Measurements from ENCODE around the gene SH2D3C. TPM values are rescaled to one million over a fixed set of nuclear protein-coding genes. Genes with fewer than 3 reads are reported as not detected.

The SH2D3C gene
- total and polyA plus RNA-seq, 8 donors = 1.4 to 7.1 (median 2.5) TPM

DNA sequence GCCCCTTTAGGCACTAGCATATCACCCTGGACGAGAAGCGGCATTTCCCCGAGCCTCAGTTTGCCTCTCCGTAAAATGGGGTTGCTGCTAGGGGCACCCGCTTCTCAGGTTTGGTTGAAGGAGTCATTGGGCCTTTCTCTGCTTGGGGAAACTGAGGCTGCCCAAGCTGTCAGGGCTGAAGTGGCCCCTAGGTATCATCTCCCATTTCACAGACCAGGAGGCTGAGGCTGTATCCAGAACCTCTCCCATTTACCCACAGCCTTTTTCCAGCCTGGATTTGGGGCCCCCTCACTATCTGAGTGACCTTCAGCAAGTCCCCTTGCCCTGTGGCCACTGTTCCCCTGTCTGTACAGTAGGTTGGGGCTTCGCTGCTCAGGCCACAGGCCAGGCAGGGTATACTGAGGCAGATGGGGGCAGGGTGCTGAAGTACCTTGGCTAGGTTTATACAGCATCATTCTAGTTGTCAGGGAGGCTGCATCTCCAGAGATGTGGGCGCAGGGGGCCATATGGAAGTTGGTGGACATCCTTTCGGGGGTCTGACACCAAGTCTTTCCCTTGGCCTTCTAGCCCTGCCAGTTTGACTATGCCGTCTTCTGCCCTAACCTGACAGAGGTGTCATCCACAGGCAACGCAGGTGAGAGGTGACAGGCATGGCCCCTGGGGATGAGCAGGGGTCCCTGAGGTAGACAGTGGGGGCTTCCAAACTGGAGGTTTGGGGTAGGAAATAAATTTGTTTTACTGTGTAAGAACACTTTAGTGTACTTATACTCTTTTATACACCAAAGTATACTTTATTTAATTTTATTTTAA is 32.1 kb upstream of the SH2D3C start:
- no peak for ATAC-seq
- Histone ChIP-seq H3K9me3 (no peaks in the 10 kb centered on the region), H3K27me3 (no peaks in the 10 kb centered on the region), H3K4me1 (no peaks in the 10 kb centered on the region), H3K27ac (no peak overlapping the region), H3K4me3 (no peak overlapping the region), H3K36me3 (peaks cover 5 to 68% (median 31%) of the 10 kb centered on the region in 3 donors)
- intact Hi-C loops (cut with DNase I) = no loop called here
- TF ChIP-seq CTCF (IDR thresholded peaks at IDR 0.05) = no peak
- no peak for FAIRE-seq
- DNase-seq = no peak
- 94 to 95% methylated on average over 10 of the region's 10 CpGs for WGBS, 2 donors

- 64 to 73% methylated on average over 45 to 54 of the region's 57 CpGs for WGBS, 2 donors
Measured at GRCh38 chr9:127809540-127810377, 31.3 kb upstream of the SH2D3C start.

GRCh38 chr9:127809002-127809539 is 30.6 kb upstream of the SH2D3C start:
- TF ChIP-seq CTCF (IDR thresholded peaks at IDR 0.05) = no peak
- Histone ChIP-seq H3K4me1 (peaks cover 2 to 9% (median 3%) of the 10 kb centered on the region in 3 donors), H3K4me3 (no peak overlapping the region), H3K9me3 (no peaks in the 10 kb centered on the region), H3K27ac (no peak overlapping the region), H3K27me3 (no peaks in the 10 kb centered on the region), H3K36me3 (peaks cover 5 to 56% (median 28%) of the 10 kb centered on the region in 3 donors)
- no peak for FAIRE-seq
- WGBS, 2 donors = 81 to 83% methylated on average over 9 of the region's 9 CpGs
- intact Hi-C loops (cut with DNase I) = no loop called here
- no peak for DNase-seq
- ATAC-seq = no peak

More at GRCh38 chr9:127809540-127810377, 31.3 kb upstream of the SH2D3C start:
- DNase-seq = peak in 1 of 6 donors; percentile 80
- Histone ChIP-seq H3K27ac (no peak overlapping the region), H3K4me1 (peaks cover 0 to 5% (median 0%) of the 10 kb centered on the region in 3 donors), H3K9me3 (no peaks in the 10 kb centered on the region), H3K36me3 (peaks cover 5 to 63% (median 31%) of the 10 kb centered on the region in 3 donors), H3K4me3 (no peak overlapping the region), H3K27me3 (no peaks in the 10 kb centered on the region)
- TF ChIP-seq CTCF (IDR thresholded peaks at IDR 0.05) = no peak
- intact Hi-C loops (cut with DNase I) = no loop called here
- ATAC-seq = peak in 3 of 4 donors; percentile 51 to 55 (median 52)
- no peak for FAIRE-seq

DNA sequence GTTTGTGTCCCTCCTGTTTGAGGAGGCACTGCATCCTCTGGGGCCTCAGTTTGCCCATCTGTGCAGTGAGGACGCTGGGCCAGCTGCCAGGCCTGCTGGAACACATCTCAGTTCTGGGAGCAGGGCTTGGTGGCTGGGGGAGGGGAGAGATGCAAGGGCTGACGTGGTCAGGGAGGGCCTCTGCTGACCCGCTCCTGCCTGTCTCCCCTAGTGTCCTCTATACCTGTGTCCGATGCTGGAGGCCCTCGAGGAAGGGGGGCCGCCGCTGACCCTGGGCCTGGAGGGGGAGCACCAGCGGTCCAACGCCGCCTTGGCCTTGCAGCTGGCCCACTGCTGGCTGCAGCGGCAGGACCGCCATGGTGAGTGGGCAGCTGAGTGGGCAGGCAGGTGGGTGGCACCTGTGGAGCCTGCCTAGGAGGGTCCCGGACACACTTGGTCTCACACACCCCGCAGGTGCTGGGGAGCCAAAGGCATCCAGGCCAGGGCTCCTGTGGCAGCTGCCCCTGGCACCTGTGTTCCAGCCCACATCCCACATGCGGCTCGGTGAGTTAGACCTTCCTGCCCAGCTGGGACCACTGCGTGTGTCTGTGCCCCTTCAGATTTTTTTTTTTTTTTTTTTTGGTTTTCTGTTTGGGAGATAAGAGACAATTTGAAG is 30.0 kb upstream of the SH2D3C start:
- no peak overlapping the region for H3K4me3 ChIP-seq
- ATAC-seq (no peak), DNase-seq (peak in 1 of 6 donors; percentile 30), FAIRE-seq (no peak)
- 88 to 92% methylated on average over 17 of the region's 17 CpGs for WGBS, 2 donors
- H3K4me1 ChIP-seq = peaks cover 6 to 14% (median 8%) of the 10 kb centered on the region in 3 donors
- H3K9me3 ChIP-seq = no peaks in the 10 kb centered on the region
- H3K36me3 ChIP-seq = peaks cover 5 to 50% (median 22%) of the 10 kb centered on the region in 3 donors
- no peak overlapping the region for H3K27ac ChIP-seq
- no peak for TF ChIP-seq CTCF (IDR thresholded peaks at IDR 0.05)
- intact Hi-C loops (cut with DNase I) = no loop called here
- no peaks in the 10 kb centered on the region for H3K27me3 ChIP-seq

All from pancreas (tissue), 10 donors.